H1 (cell line): ENCODE results near the gene MAP6. TPM values are rescaled to one million over a fixed set of nuclear protein-coding genes. Genes with fewer than 3 reads are reported as not detected.

Experiments used
- KDM4A ChIP-seq: IDR thresholded peaks from one replicate; pipeline ENCODE4 v1.7.1; 2012; ENCODE audit warnings: low read depth, mild to moderate bottlenecking, moderate library complexity, low read length, inconsistent platforms; ENCODE audit not compliant: severe bottlenecking
- polyA plus RNA-seq, 7 experiments: library from polyadenylated mRNA; depleted of rRNA in 3 of 7; stranded (reverse) in 5 of 7; unstranded in 2 of 7; fragments of >200 nt in 5 of 7; fragments of 200-250 nt in 2 of 7; gene quantifications; 1 replicate in 5 of 7; 2 replicates in 1 of 7; 4 replicates in 1 of 7; pipeline versions ENCODE4 v1.2.1 to v1.2.3, GENCODE V29; 2011 to 2013; ENCODE audit warnings: missing spikeins in 2 of 7, mixed read lengths in 2 of 7
- total RNA-seq: library from RNA; stranded (reverse); fragmentation: NEBNext Ultra II Directional; extraction: Animal tissue kit (Norgen Biotek cat#: 25700); gene quantifications from 2 replicates; pipeline ENCODE4 v1.2.1, GENCODE V29; 2021
- TF ChIP-seq, protein P1 (sequence below): IDR thresholded peaks from 2 replicates; pipeline ENCODE4 v1.6.1; 2011; ENCODE audit warnings: low read length, improper control_type of control experiment

Gene MAP6
- total and polyA plus RNA-seq, 2 of the 8 experiments (the other 6 are each of a cell fraction or from before 2014, with no cell fraction given): 0.54 to 0.89 TPM

DNA sequence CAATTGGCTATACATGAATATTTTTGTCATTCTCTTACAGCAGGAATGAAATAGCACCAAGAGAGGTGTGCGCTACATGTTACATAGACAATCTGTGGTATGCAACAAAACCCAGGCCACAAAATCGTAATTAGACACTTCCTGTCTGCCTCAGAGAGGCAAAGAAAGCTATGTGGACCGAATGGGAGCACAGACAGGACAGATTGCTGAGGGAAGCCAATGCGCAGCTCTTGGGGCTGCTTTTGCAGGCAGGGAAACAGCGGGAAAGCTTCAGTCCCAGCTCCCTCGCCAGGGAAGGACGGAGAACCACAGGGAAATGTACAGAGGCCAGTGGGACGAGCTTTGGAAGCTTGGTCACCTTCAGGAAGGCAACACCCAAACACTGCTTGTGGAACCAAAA, 65.9 kb downstream of the MAP6 start (continued):
- TF ChIP-seq, protein P1, sequence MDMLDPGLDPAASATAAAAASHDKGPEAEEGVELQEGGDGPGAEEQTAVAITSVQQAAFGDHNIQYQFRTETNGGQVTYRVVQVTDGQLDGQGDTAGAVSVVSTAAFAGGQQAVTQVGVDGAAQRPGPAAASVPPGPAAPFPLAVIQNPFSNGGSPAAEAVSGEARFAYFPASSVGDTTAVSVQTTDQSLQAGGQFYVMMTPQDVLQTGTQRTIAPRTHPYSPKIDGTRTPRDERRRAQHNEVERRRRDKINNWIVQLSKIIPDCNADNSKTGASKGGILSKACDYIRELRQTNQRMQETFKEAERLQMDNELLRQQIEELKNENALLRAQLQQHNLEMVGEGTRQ: no peak
- no peak for TF ChIP-seq KDM4A
